ENCODE results near the gene ATP2C1. TPM values are rescaled to one million over a fixed set of nuclear protein-coding genes. Genes with fewer than 3 reads are reported as not detected.

Gene ATP2C1
- total RNA-seq, 2 experiments from 2014 or later: 47.4 to 48.5 TPM

DNA sequence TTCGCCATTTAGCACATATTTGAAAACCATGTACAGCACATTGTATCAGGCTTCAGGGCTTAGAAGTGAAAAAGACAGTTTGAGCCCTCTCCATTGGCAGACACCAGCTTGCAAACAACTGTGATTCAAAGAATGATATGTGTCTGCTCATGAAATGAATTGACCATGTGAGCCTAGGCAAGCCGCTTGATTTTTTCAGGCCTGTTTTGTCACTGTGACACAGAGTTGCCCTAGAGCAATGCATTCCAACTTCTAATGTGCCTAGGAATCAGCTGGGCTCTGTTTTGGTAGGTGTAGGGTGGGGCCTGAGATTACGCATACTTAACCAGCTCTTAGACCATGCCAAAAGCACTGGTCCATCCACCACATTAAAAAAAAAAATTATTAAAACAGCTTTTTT is 53.0 kb downstream of the ATP2C1 start:
- Mint-ChIP-seq H3K27ac (no peak overlapping the region), H3K9me3 (ENCODE audit: low read depth) (peaks cover 2% of the 10 kb centered on the region), H3K27me3 (no peaks in the 10 kb centered on the region), H3K36me3 (ENCODE audit: low read depth) (peaks cover 59% of the 10 kb centered on the region), H3K4me1 (peaks cover 20% of the 10 kb centered on the region), H3K4me3 (no peak overlapping the region)
- CTCF ChIA-PET: interaction anchor here (0.8 to 1.5 kb wide), 3 partner anchors 13 to 50 kb away, joined by 3 to 5 read pairs (median 3); no protein-coding TSS in a partner anchor
- ATAC-seq (no peak), DNase-seq (no peak)
- POLR2A ChIA-PET: no interaction called here
- intact Hi-C loops (cut with DNase I, micrococcal nuclease): loop anchor here in 1 of 2 experiments (5.0 kb wide), 1 partner anchor 95 kb away; no protein-coding TSS in a partner anchor

GRCh38 chr3:130948001-130948773 is 54.3 kb downstream of the ATP2C1 start:
- no peak for DNase-seq
- ChIA-PET CTCF (no interaction called here), POLR2A (no interaction called here)
- intact Hi-C loops (cut with DNase I, micrococcal nuclease): loop anchor here in 1 of 2 experiments (5.0 kb wide), 1 partner anchor 96 kb away; no protein-coding TSS in a partner anchor
- Mint-ChIP-seq H3K4me1 (peaks cover 20% of the 10 kb centered on the region), H3K9me3 (ENCODE audit: low read depth) (peaks cover 2% of the 10 kb centered on the region), H3K36me3 (ENCODE audit: low read depth) (peaks cover 51% of the 10 kb centered on the region), H3K4me3 (no peak overlapping the region), H3K27me3 (no peaks in the 10 kb centered on the region), H3K27ac (no peak overlapping the region)
- ATAC-seq: no peak

DNA sequence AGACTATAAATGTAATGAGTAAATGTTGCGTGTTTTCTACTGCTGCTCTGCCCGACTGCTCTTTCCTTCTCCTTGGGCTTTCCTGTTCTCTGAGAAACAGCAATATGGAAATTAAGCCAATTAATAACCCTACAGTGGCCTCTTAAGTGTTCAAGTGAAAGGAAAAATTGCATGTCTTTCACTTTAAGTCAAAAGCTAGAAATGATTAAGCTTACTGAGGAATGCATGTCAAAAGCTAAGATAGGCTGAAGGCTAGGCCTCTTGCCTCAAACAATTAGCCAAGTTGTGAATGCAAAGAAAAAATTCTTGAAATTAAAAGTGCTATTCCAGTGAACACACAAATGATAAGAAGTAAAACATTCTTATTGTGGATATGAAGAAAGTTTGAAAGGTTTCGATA is 55.0 kb downstream of the ATP2C1 start:
- H3K4me3 Mint-ChIP-seq: no peak overlapping the region
- H3K36me3 Mint-ChIP-seq (ENCODE audit: low read depth): peaks cover 51% of the 10 kb centered on the region
- DNase-seq (no peak), ATAC-seq (peak; percentile 60)
- no peaks in the 10 kb centered on the region for H3K27me3 Mint-ChIP-seq
- no peak overlapping the region for H3K27ac Mint-ChIP-seq
- peaks cover 2% of the 10 kb centered on the region for H3K9me3 Mint-ChIP-seq (ENCODE audit: low read depth)
- CTCF ChIA-PET: interaction anchor here (1.3 kb wide), 1 partner anchor 56 kb away, joined by 4 read pairs; the partner anchor contains the start of gene ATP2C1
- peaks cover 20% of the 10 kb centered on the region for H3K4me1 Mint-ChIP-seq
- intact Hi-C loops (cut with DNase I, micrococcal nuclease): loop anchor here in 1 of 2 experiments (5.0 kb wide), 1 partner anchor 97 kb away; no protein-coding TSS in a partner anchor
- POLR2A ChIA-PET: no interaction called here

GRCh38 chr3:130950124-130950523 is 56.2 kb downstream of the ATP2C1 start:
- peaks cover 2% of the 10 kb centered on the region for H3K9me3 Mint-ChIP-seq (ENCODE audit: low read depth)
- H3K27me3 Mint-ChIP-seq: no peaks in the 10 kb centered on the region
- ChIA-PET POLR2A (no interaction called here), CTCF (interaction anchor here (0.7 to 1.3 kb wide), 2 partner anchors 18 to 57 kb away, joined by 3 to 4 read pairs; partner anchors contain the start of gene ATP2C1)
- DNase-seq (no peak), ATAC-seq (no peak)
- H3K27ac Mint-ChIP-seq: no peak overlapping the region
- peaks cover 20% of the 10 kb centered on the region for H3K4me1 Mint-ChIP-seq
- intact Hi-C loops (cut with DNase I, micrococcal nuclease): no loop called here
- H3K36me3 Mint-ChIP-seq (ENCODE audit: low read depth): peaks cover 49% of the 10 kb centered on the region
- no peak overlapping the region for H3K4me3 Mint-ChIP-seq

- intact Hi-C loops (cut with DNase I, micrococcal nuclease): no loop called here
These were observed 56.8 kb downstream of the ATP2C1 start for GRCh38 chr3:130950641-130951040.

GRCh38 chr3:130955481-130955880 is 61.6 kb downstream of the ATP2C1 start:
- CTCF ChIA-PET: interaction anchor here (1.0 kb wide), 1 partner anchor 19 kb away, joined by 3 read pairs; no protein-coding TSS in a partner anchor
- H3K4me3 Mint-ChIP-seq: no peak overlapping the region
- DNase-seq (no peak), ATAC-seq (no peak)
- H3K27ac Mint-ChIP-seq: no peak overlapping the region
- H3K27me3 Mint-ChIP-seq: no peaks in the 10 kb centered on the region
- H3K4me1 Mint-ChIP-seq: no peaks in the 10 kb centered on the region
- H3K36me3 Mint-ChIP-seq (ENCODE audit: low read depth): peaks cover 31% of the 10 kb centered on the region
- POLR2A ChIA-PET: no interaction called here
- no peaks in the 10 kb centered on the region for H3K9me3 Mint-ChIP-seq (ENCODE audit: low read depth)
- intact Hi-C loops (cut with DNase I, micrococcal nuclease): no loop called here

More at GRCh38 chr3:130950641-130951040, 56.8 kb downstream of the ATP2C1 start:
- Mint-ChIP-seq H3K27me3 (no peaks in the 10 kb centered on the region), H3K4me3 (no peak overlapping the region), H3K27ac (no peak overlapping the region), H3K36me3 (ENCODE audit: low read depth) (peaks cover 49% of the 10 kb centered on the region), H3K9me3 (ENCODE audit: low read depth) (peaks cover 2% of the 10 kb centered on the region), H3K4me1 (peaks cover 20% of the 10 kb centered on the region)
- ATAC-seq (no peak), DNase-seq (no peak)
- POLR2A ChIA-PET: no interaction called here
- CTCF ChIA-PET: interaction anchor here (0.7 kb wide), 1 partner anchor 18 kb away, joined by 3 read pairs; no protein-coding TSS in a partner anchor

GRCh38 chr3:130956281-130956680 is 62.4 kb downstream of the ATP2C1 start:
- CTCF ChIA-PET: interaction anchor here (1.0 kb wide), 1 partner anchor 18 kb away, joined by 3 read pairs; no protein-coding TSS in a partner anchor
- H3K36me3 Mint-ChIP-seq (ENCODE audit: low read depth): peaks cover 36% of the 10 kb centered on the region

DNA sequence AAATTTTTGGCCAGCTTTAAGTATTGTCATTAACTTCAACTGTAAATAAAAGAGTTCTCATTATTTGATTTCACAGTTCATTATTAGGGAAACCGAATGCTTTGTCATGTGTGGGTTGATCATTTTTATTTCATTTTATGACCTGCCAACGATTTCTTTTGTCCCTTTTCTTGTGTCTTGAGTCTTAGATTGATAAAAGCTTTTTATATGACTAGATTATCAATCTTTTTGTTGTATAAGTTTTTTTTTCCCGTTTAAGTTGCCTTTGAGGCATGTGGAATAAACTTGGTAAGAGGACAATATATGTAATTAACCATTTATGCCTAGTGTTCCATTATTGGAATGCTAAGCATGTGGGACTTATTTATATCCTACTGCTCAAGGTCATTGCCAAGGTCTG is 62.8 kb downstream of the ATP2C1 start:
- no peaks in the 10 kb centered on the region for H3K9me3 Mint-ChIP-seq (ENCODE audit: low read depth)
- CTCF ChIA-PET: no interaction called here
- ATAC-seq (no peak), DNase-seq (no peak)
- peaks cover 38% of the 10 kb centered on the region for H3K36me3 Mint-ChIP-seq (ENCODE audit: low read depth)
- H3K27me3 Mint-ChIP-seq: no peaks in the 10 kb centered on the region
- no peak overlapping the region for H3K27ac Mint-ChIP-seq
- no peaks in the 10 kb centered on the region for H3K4me1 Mint-ChIP-seq
- intact Hi-C loops (cut with DNase I, micrococcal nuclease): no loop called here
- H3K4me3 Mint-ChIP-seq: no peak overlapping the region
- POLR2A ChIA-PET: no interaction called here

More at GRCh38 chr3:130956281-130956680, 62.4 kb downstream of the ATP2C1 start:
- Mint-ChIP-seq H3K9me3 (ENCODE audit: low read depth) (no peaks in the 10 kb centered on the region), H3K27me3 (no peaks in the 10 kb centered on the region), H3K4me1 (no peaks in the 10 kb centered on the region), H3K4me3 (no peak overlapping the region), H3K27ac (no peak overlapping the region)
- POLR2A ChIA-PET: no interaction called here
- intact Hi-C loops (cut with DNase I, micrococcal nuclease): no loop called here
- DNase-seq (no peak), ATAC-seq (no peak)

DNA sequence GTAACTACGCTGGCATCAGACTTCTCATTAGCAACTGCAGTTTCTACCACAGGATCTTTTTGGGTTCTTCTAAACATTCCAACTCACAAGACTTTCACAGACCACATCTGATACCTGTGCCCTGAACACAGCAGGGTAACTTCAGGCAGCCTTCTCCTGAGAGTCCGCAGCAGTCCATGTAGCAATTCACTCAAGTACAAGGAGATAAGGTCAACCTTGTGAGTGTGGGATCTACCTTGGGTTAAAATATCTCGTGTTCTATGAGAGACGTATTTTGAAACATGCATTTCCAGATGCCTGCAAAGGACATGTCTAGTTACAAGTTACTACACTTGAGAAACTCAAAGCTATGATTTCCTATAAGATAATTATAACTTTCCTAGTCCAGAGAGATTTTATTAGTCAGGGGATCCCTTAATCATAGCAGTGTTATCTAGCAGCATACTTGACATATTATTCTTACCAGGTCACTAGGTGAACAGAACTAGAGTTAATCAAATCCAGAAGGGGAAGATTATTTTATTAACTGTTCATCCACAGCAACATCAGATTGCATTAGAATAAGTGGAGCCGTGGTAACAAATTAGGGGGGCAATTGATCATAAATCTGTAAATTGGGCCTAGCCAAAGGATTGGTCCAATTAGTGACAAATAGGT is 66.4 kb downstream of the ATP2C1 start:
- Mint-ChIP-seq H3K4me3 (no peak overlapping the region), H3K27ac (no peak overlapping the region), H3K27me3 (no peaks in the 10 kb centered on the region), H3K9me3 (ENCODE audit: low read depth) (no peaks in the 10 kb centered on the region), H3K4me1 (no peaks in the 10 kb centered on the region), H3K36me3 (ENCODE audit: low read depth) (peaks cover 46% of the 10 kb centered on the region)
- intact Hi-C loops (cut with DNase I, micrococcal nuclease): no loop called here
- CTCF ChIA-PET: interaction anchor here (1.2 kb wide), 1 partner anchor 68 kb away, joined by 3 read pairs; no protein-coding TSS in a partner anchor
- DNase-seq (no peak), ATAC-seq (no peak)
- POLR2A ChIA-PET: no interaction called here

GRCh38 chr3:130961458-130961857 is 67.6 kb downstream of the ATP2C1 start:
- Mint-ChIP-seq H3K9me3 (ENCODE audit: low read depth) (no peaks in the 10 kb centered on the region), H3K27me3 (no peaks in the 10 kb centered on the region), H3K4me3 (no peak overlapping the region), H3K36me3 (ENCODE audit: low read depth) (peaks cover 50% of the 10 kb centered on the region), H3K4me1 (no peaks in the 10 kb centered on the region), H3K27ac (no peak overlapping the region)
- no peak for ATAC-seq
- POLR2A ChIA-PET: no interaction called here
- no peak for DNase-seq
- CTCF ChIA-PET: no interaction called here
- intact Hi-C loops (cut with DNase I, micrococcal nuclease): no loop called here

GRCh38 chr3:130963444-130963843 is 69.6 kb downstream of the ATP2C1 start:
- Mint-ChIP-seq H3K4me1 (no peaks in the 10 kb centered on the region), H3K27ac (no peak overlapping the region), H3K27me3 (no peaks in the 10 kb centered on the region), H3K36me3 (ENCODE audit: low read depth) (peaks cover 59% of the 10 kb centered on the region), H3K4me3 (no peak overlapping the region), H3K9me3 (ENCODE audit: low read depth) (no peaks in the 10 kb centered on the region)
- intact Hi-C loops (cut with DNase I, micrococcal nuclease): no loop called here
- ChIA-PET POLR2A (no interaction called here), CTCF (no interaction called here)
- DNase-seq (no peak), ATAC-seq (no peak)
